Loucy (cell line): ENCODE measurements around the gene KPNB1.

Source experiments
- H2AFZ ChIP-seq: fragments of 200-600 bp; sonication (generic); 2 replicates; pipeline ENCODE4 v1.6.0; 2016; ENCODE audit warnings: antibody characterized with exemption, mild to moderate bottlenecking, low read length, moderate library complexity
- H3F3A ChIP-seq: fragments of 200-600 bp; 2 replicates; pipeline ENCODE4 v1.6.0; 2016; ENCODE audit warnings: antibody characterized with exemption, low read depth, mild to moderate bottlenecking
- H3K27me3 ChIP-seq: fragments of 200-600 bp; sonication (generic); 2 replicates; pipeline ENCODE4 v1.6.1; 2014; ENCODE audit warnings: low read length, mild to moderate bottlenecking; ENCODE audit not compliant: insufficient read depth, poor library complexity, severe bottlenecking
- H3K36me3 ChIP-seq: fragments of 200-600 bp; sonication (generic); 2 replicates; pipeline ENCODE4 v1.6.1; 2016; ENCODE audit warnings: low read length; ENCODE audit not compliant: insufficient read depth
- H3K4me1 ChIP-seq: fragments of 200-600 bp; sonication (generic); 2 replicates; pipeline ENCODE4 v1.5.1; 2014; ENCODE audit warnings: low read length, mild to moderate bottlenecking; ENCODE audit not compliant: insufficient read depth, poor library complexity, severe bottlenecking
- H3K4me2 ChIP-seq: fragments of 200-600 bp; sonication (generic); 2 replicates; pipeline ENCODE4 v1.6.0; 2014; ENCODE audit warnings: antibody characterized with exemption, low read length, low read depth, mild to moderate bottlenecking; ENCODE audit not compliant: poor library complexity, severe bottlenecking
- H3K4me3 ChIP-seq: fragments of 200-600 bp; sonication (generic); 2 replicates; pipeline ENCODE4 v1.5.1; 2014; ENCODE audit warnings: low read length, mild to moderate bottlenecking, mixed read lengths; ENCODE audit not compliant: poor library complexity, severe bottlenecking
- H3K79me2 ChIP-seq: fragments of 200-600 bp; sonication (generic); 2 replicates; pipeline ENCODE4 v1.6.1; 2014; ENCODE audit warnings: low read length; ENCODE audit not compliant: insufficient read depth
- H3K9ac ChIP-seq: fragments of 200-600 bp; sonication (generic); 2 replicates; pipeline ENCODE4 v1.6.0; 2014; ENCODE audit warnings: mild to moderate bottlenecking, low read depth, low read length, moderate library complexity; ENCODE audit not compliant: poor library complexity, severe bottlenecking
- H3K9me2 ChIP-seq: fragments of 200-600 bp; sonication (generic); replicated peaks from 2 replicates; pipeline ENCODE4 v1.6.1; 2016; ENCODE audit warnings: low read depth, low read length, mixed read lengths
- H3K9me3 ChIP-seq: fragments of 200-600 bp; sonication (generic); 2 replicates; pipeline ENCODE4 v1.6.1; 2014; ENCODE audit warnings: mild to moderate bottlenecking, antibody characterized with exemption, low read length, low read depth; ENCODE audit not compliant: insufficient read depth
- H4K20me1 ChIP-seq: fragments of 200-600 bp; sonication (generic); 2 replicates; pipeline ENCODE4 v1.6.0; 2014; ENCODE audit warnings: antibody characterized with exemption, low read length, mild to moderate bottlenecking; ENCODE audit not compliant: insufficient read depth, poor library complexity, severe bottlenecking
- EZH2phosphoT487 ChIP-seq: fragments of 200-600 bp; IDR thresholded peaks from 2 replicates; pipeline ENCODE4 v1.6.1; 2018; ENCODE audit warnings: antibody characterized with exemption, mild to moderate bottlenecking, moderate library complexity, borderline replicate concordance
- TF ChIP-seq, protein P1 (sequence below): fragments of 200-600 bp; sonication (generic); conservative IDR thresholded peaks from 2 replicates; pipeline ENCODE4 v1.5.1; 2014; ENCODE audit warnings: mild to moderate bottlenecking, antibody characterized with exemption, low read length

The KPNB1 gene

DNA sequence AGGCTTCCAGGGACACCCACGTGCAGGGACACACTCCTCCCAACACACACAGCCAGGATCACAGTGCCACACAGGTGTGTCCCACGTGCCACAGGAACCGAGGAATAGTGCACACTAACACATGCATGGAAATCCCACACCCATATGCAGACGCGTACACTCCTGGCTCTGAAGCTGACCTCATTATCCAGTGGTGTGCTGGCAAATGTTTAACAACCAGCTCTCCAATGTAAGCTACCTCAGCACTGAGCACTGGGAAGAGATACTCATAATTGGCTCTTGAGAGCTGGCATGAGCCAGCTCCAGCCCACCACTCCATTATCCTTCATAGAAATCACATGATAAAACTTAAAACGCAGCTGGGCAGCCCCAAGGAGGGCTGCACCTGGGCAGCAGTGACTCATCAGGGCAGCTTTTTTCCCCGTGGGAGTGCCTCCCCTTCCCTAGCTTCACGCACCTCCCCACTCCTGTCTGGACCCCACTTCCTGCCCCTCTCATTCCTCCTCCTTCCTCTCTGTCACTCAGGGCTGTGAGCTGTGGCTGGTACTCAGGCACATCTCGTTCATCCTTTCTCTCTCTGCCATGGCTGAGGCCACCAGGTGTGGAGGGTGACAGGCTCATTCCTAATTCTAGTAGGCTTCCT, 68.4 kb downstream of the KPNB1 start:
- Histone ChIP-seq H3K79me2 (no peaks in the 10 kb centered on the region), H3K27me3 (no peaks in the 10 kb centered on the region), H3K36me3 (no peaks in the 10 kb centered on the region), H3K4me3 (no peak overlapping the region), H4K20me1 (no peaks in the 10 kb centered on the region), H3K9me3 (no peaks in the 10 kb centered on the region), H3K4me1 (peaks cover 46% of the 10 kb centered on the region), H3K4me2 (peak overlapping the region; percentile 58), H3K9ac (no peak overlapping the region), H3F3A (no peaks in the 10 kb centered on the region), H2AFZ (no peak overlapping the region; the same call in 1 of the 2 replicates), H3K9me2 (no peaks in the 10 kb centered on the region)
- TF ChIP-seq EZH2phosphoT487, result no peak

DNA sequence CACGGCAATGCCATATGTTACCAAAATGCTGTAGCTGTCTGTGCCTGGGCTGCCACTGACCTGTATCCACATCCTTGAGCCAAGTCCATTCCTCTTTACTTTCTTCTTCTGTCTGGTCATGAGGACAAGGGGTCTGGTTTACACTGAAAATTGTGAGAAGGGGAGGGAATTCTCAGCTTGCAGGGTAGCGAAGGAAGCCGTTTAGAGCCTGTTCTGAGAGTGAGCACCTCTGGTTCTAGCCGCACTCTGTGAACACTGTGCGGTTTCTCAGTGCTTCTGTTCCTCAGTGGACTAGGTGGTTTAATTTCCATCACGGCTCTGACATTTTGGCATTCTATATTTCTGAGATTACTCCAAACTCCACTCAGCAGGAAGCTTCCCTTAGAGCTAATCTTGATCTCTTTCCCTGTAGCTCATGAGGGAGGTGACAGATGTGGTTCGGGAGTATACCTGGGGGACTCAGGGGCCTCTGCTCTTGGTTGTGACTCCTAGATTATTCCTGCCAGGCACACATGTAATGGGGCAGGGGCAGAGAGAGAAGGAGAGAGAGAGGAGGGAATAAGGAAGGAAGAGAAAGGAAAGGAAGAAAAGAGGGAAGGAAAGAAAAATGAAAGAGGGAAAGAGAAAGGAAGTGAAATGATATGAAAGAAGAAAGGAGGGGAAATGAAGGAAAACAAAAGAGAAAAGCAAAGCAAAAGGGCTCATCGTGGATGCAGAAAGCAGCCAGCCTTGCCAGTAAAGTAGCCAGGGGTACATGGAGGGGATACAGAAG, 69.1 kb downstream of the KPNB1 start:
- Histone ChIP-seq H4K20me1 (no peaks in the 10 kb centered on the region), H3F3A (no peaks in the 10 kb centered on the region), H3K4me1 (peaks cover 46% of the 10 kb centered on the region), H3K79me2 (no peaks in the 10 kb centered on the region), H2AFZ (no peak overlapping the region), H3K27me3 (no peaks in the 10 kb centered on the region), H3K9me3 (no peaks in the 10 kb centered on the region), H3K9ac (no peak overlapping the region), H3K4me3 (peak overlapping the region; percentile 11), H3K4me2 (peak overlapping the region; percentile 58), H3K36me3 (no peaks in the 10 kb centered on the region), H3K9me2 (no peaks in the 10 kb centered on the region)
- TF ChIP-seq, protein P1, sequence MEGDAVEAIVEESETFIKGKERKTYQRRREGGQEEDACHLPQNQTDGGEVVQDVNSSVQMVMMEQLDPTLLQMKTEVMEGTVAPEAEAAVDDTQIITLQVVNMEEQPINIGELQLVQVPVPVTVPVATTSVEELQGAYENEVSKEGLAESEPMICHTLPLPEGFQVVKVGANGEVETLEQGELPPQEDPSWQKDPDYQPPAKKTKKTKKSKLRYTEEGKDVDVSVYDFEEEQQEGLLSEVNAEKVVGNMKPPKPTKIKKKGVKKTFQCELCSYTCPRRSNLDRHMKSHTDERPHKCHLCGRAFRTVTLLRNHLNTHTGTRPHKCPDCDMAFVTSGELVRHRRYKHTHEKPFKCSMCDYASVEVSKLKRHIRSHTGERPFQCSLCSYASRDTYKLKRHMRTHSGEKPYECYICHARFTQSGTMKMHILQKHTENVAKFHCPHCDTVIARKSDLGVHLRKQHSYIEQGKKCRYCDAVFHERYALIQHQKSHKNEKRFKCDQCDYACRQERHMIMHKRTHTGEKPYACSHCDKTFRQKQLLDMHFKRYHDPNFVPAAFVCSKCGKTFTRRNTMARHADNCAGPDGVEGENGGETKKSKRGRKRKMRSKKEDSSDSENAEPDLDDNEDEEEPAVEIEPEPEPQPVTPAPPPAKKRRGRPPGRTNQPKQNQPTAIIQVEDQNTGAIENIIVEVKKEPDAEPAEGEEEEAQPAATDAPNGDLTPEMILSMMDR, result no peak
- TF ChIP-seq EZH2phosphoT487, result no peak

DNA sequence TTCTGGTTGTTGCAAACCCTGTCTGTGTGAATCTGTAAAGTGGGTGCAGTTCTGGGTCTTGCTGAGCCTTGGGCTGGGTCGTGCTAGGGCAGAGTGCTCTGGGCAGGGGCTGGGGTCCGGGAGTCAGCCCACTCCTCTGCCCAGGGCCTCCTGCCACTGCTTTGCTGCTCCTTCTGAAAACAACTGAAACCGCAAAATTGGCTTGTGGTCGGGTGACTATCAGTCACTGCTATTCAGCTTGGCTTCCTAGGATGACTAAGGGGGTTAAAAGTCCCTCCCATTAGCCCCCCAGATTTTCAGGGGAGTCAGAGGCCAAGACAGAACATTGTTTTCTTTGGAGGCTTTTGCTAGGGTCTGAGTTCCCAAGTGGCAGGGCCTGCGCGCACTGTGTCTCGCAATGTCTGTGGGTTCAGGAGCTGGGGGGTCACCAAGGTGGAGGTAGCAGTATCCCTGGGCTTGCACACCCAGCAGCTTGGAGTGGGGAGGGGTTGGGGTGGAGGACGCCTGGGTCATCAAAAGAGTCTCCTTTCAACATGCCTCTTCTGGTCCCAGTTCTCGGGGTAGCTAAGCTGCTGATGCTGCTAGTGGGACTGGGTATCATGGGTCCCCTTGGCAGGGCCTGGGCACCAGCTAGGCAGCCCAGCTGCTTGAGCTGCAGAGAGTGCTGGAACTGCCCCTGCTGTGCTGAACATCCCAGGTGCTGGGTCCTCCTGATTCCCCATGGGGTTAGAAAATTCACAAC, 69.9 kb downstream of the KPNB1 start:
- Histone ChIP-seq H3F3A (no peaks in the 10 kb centered on the region), H3K4me1 (peaks cover 43% of the 10 kb centered on the region), H2AFZ (no peak overlapping the region), H4K20me1 (no peaks in the 10 kb centered on the region), H3K9ac (peak overlapping the region; percentile 13), H3K4me2 (peak overlapping the region; percentile 58), H3K79me2 (no peaks in the 10 kb centered on the region), H3K9me2 (no peaks in the 10 kb centered on the region), H3K27me3 (no peaks in the 10 kb centered on the region), H3K9me3 (no peaks in the 10 kb centered on the region), H3K36me3 (no peaks in the 10 kb centered on the region), H3K4me3 (peak overlapping the region; percentile 11)
- no peak for TF ChIP-seq EZH2phosphoT487
- TF ChIP-seq, protein P1, result no peak
